Measurements from ENCODE around the gene SND1.

GRCh38 chr7:127761196-127761595 lies 109.2 kb downstream of the SND1 start:
- TF ChIP-seq RAD21 (IDR thresholded peaks at IDR 0.05) (no peak), CTCF (IDR thresholded peaks at IDR 0.05; ENCODE audit: low read depth, low read length, missing input control) (no peak), FOXA1 (IDR thresholded peaks at IDR 0.05) (no peak), ZBTB33 (IDR thresholded peaks at IDR 0.05) (no peak), JUND (IDR thresholded peaks at IDR 0.05) (no peak), TAF1 (conservative IDR thresholded peaks at IDR 0.05) (no peak), ATF3 (IDR thresholded peaks at IDR 0.05) (no peak), REST (IDR thresholded peaks at IDR 0.05) (no peak), EGR1 (IDR thresholded peaks at IDR 0.05; ENCODE audit: low read depth in 2 of 2) (no peak)

All from liver (tissue), 3 donors.